Measurements from ENCODE around the gene METTL8. TPM values are rescaled to one million over a fixed set of nuclear protein-coding genes. Genes with fewer than 3 reads are reported as not detected.

The METTL8 gene
- total RNA-seq, 1 donor from 2014 or later: 22.9 TPM

DNA sequence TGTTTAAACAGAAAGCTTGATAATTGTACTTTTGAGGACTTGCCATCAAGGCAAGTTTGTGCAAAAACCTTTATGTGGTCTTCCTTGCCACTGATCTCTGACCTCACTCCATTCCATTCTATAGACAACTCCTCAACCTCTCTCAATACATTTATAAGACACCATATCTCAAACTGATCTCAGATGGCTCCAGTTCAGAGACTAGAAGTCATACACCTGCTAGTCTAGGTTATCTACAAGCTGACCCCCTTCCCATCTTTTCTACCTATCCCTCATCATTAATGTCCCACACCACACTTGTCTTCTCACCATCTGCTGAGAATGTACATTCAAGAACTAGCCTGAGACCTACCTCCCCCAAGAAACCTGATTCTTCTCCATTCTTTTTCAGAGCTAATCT is 113.1 kb downstream of the METTL8 start:
- DNase-seq (no peak), ATAC-seq (ENCODE audit: low read depth) (no peak)
- Mint-ChIP-seq H3K9me3 (no peaks in the 10 kb centered on the region), H3K4me1 (peaks cover 89% of the 10 kb centered on the region), H3K27me3 (no peaks in the 10 kb centered on the region), H3K36me3 (ENCODE audit: low read depth) (peaks cover 10% of the 10 kb centered on the region), H3K4me3 (peak overlapping the region; percentile 39), H3K27ac (peak overlapping the region; percentile 92)
- TF ChIP-seq, protein P1, sequence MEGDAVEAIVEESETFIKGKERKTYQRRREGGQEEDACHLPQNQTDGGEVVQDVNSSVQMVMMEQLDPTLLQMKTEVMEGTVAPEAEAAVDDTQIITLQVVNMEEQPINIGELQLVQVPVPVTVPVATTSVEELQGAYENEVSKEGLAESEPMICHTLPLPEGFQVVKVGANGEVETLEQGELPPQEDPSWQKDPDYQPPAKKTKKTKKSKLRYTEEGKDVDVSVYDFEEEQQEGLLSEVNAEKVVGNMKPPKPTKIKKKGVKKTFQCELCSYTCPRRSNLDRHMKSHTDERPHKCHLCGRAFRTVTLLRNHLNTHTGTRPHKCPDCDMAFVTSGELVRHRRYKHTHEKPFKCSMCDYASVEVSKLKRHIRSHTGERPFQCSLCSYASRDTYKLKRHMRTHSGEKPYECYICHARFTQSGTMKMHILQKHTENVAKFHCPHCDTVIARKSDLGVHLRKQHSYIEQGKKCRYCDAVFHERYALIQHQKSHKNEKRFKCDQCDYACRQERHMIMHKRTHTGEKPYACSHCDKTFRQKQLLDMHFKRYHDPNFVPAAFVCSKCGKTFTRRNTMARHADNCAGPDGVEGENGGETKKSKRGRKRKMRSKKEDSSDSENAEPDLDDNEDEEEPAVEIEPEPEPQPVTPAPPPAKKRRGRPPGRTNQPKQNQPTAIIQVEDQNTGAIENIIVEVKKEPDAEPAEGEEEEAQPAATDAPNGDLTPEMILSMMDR (IDR thresholded peaks at IDR 0.05): no peak
- ChIA-PET CTCF (interaction anchor here (1.4 kb wide), 1 partner anchor 95 kb away, joined by 6 read pairs; no protein-coding TSS in a partner anchor), POLR2A (interaction anchor here (0.6 to 2.1 kb wide), 6 partner anchors 10 to 158 kb away, joined by 3 to 14 read pairs (median 5); no protein-coding TSS in a partner anchor)
- intact Hi-C loops (cut with micrococcal nuclease): loop anchor here (5.0 kb wide), 1 partner anchor 73 kb away; no protein-coding TSS in a partner anchor

DNA sequence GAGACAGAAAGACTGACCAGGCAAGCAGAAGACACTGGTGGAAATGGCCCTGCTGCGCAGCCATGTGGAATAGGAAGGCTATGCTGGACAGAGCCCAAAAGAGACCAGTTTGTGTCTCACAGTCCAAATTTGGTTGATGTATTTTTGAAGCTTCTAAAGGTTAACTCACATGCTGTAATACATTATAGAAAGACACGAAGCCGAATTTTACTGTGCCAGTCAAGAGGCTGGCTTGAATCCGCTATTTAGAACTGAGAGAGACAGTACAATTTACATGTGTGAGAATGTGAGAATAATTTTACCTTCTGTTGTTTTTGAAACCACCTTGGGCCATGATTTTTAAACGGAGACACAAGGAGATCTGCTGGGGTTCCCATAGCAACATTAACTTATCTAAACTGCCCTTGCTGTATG is 113.6 kb downstream of the METTL8 start:
- Mint-ChIP-seq H3K4me3 (peak overlapping the region; percentile 80), H3K27ac (peak overlapping the region; percentile 92), H3K9me3 (no peaks in the 10 kb centered on the region), H3K4me1 (peaks cover 84% of the 10 kb centered on the region), H3K36me3 (ENCODE audit: low read depth) (peaks cover 10% of the 10 kb centered on the region), H3K27me3 (no peaks in the 10 kb centered on the region)
- DNase-seq (no peak), ATAC-seq (ENCODE audit: low read depth) (no peak)
- intact Hi-C loops (cut with micrococcal nuclease): loop anchor here (5.0 kb wide), 1 partner anchor 73 kb away; no protein-coding TSS in a partner anchor
- TF ChIP-seq, protein P1 (IDR thresholded peaks at IDR 0.05): no peak
- POLR2A ChIA-PET: interaction anchor here (0.6 to 2.2 kb wide), 9 partner anchors 10 to 157 kb away, joined by 3 to 14 read pairs (median 4); partner anchors contain the start of genes DCAF17 and METTL8
- CTCF ChIA-PET: no interaction called here

DNA sequence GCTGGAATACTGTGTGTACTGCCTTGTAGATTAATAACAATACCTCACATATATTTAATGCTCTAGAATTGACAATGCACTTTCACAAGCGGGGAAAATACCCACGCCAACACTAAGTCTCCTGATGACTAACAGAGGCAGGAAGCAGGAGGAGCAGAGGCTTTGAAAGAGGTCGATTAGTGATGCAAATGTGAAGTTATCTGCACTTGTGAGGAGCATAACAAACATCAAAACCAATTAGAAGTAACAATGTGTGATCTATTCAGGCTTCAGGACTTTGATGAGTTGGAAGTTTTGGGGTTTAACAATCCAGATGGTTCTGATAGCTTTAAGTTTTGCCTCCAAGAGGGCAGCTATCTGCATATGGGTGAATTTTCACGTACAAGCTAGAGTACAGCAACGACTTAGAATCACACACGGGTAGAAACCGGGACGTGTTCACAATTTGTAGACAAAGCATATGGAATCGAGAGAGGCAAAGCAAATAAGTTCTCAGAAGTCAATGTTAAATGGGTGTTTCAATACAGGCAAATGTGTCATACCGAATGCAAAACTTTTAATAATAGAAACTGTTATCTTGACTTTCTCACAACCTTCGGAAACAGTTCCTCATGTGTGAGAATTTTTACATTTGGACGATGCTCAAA is 114.5 kb downstream of the METTL8 start:
- peaks cover 74% of the 10 kb centered on the region for H3K4me1 Mint-ChIP-seq
- no peak for DNase-seq
- POLR2A ChIA-PET: interaction anchor here (0.6 to 3.1 kb wide), 10 partner anchors 8 to 160 kb away, joined by 3 to 23 read pairs (median 3); partner anchors contain the start of genes DCAF17, METTL8 and TLK1
- no peaks in the 10 kb centered on the region for H3K9me3 Mint-ChIP-seq
- peak; percentile 61 for ATAC-seq (ENCODE audit: low read depth)
- intact Hi-C loops (cut with micrococcal nuclease): loop anchor here (1.0 to 2.0 kb wide), 3 partner anchors 17 to 390 kb away; partner anchors contain the start of gene GORASP2
- peak overlapping the region; percentile 80 for H3K4me3 Mint-ChIP-seq
- TF ChIP-seq, protein P1 (IDR thresholded peaks at IDR 0.05): no peak
- H3K36me3 Mint-ChIP-seq (ENCODE audit: low read depth): peaks cover 10% of the 10 kb centered on the region
- no peaks in the 10 kb centered on the region for H3K27me3 Mint-ChIP-seq
- H3K27ac Mint-ChIP-seq: peak overlapping the region; percentile 92
- CTCF ChIA-PET: interaction anchor here (1.4 kb wide), 1 partner anchor 97 kb away, joined by 3 read pairs; no protein-coding TSS in a partner anchor

DNA sequence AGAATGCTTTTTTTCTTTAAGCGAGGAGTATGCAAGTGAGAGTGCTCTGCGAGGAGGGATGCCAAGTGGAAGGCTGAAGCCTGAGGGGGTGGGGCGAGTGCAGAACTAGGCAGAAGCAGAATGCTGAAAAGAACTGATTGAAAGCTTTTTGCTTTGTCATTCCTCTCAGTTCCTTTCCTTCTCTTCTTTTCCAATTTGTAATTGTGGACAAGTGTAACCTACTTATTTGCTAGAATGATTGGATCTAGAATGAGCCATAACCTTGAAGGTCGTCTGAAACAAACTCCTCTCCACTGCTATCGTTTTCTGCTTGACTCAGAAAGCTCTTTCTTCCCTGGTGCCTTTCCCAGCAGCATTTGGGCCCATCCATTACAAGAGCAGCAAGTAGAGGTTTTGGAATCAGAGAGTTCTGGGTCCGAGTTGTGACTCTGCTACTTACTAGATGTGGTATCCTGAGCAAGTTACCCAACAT is 115.3 kb downstream of the METTL8 start:
- H3K4me3 Mint-ChIP-seq: peak overlapping the region; percentile 80
- ATAC-seq (ENCODE audit: low read depth): no peak
- TF ChIP-seq, protein P1 (IDR thresholded peaks at IDR 0.05): no peak
- H3K27ac Mint-ChIP-seq: peak overlapping the region; percentile 92
- intact Hi-C loops (cut with micrococcal nuclease): loop anchor here (2.0 kb wide), 1 partner anchor 390 kb away; the partner anchor contains the start of gene GORASP2
- no peak for DNase-seq
- CTCF ChIA-PET: interaction anchor here (0.6 to 1.4 kb wide), 3 partner anchors 60 to 688 kb away, joined by 3 to 4 read pairs (median 3); no protein-coding TSS in a partner anchor
- H3K9me3 Mint-ChIP-seq: no peaks in the 10 kb centered on the region
- H3K36me3 Mint-ChIP-seq (ENCODE audit: low read depth): peaks cover 10% of the 10 kb centered on the region
- POLR2A ChIA-PET: interaction anchor here (0.6 to 3.1 kb wide), 14 partner anchors 8 to 389 kb away, joined by 3 to 23 read pairs (median 5); partner anchors contain the start of genes DCAF17, GORASP2, METTL8 and TLK1
- no peaks in the 10 kb centered on the region for H3K27me3 Mint-ChIP-seq
- H3K4me1 Mint-ChIP-seq: peaks cover 70% of the 10 kb centered on the region
